Stimulated activated CD8-positive, alpha-beta memory T cell treated with anti-CD3 and anti-CD28 coated beads, Interleukin-15, amount 100 ng/mL, for 1 hour (primary cell): ENCODE data around the gene TUT1.
"Not testable (repeated sequence)": the region's sequence is repeated elsewhere in the genome, so short reads cannot be mapped to it uniquely, and the experiment has no call there.

Experiments
- DNase-seq: peaks from one replicate; pipeline ENCODE4 v3.0.0-alpha.2; 2020; ENCODE audit warnings: low read depth

TUT1 gene

DNA sequence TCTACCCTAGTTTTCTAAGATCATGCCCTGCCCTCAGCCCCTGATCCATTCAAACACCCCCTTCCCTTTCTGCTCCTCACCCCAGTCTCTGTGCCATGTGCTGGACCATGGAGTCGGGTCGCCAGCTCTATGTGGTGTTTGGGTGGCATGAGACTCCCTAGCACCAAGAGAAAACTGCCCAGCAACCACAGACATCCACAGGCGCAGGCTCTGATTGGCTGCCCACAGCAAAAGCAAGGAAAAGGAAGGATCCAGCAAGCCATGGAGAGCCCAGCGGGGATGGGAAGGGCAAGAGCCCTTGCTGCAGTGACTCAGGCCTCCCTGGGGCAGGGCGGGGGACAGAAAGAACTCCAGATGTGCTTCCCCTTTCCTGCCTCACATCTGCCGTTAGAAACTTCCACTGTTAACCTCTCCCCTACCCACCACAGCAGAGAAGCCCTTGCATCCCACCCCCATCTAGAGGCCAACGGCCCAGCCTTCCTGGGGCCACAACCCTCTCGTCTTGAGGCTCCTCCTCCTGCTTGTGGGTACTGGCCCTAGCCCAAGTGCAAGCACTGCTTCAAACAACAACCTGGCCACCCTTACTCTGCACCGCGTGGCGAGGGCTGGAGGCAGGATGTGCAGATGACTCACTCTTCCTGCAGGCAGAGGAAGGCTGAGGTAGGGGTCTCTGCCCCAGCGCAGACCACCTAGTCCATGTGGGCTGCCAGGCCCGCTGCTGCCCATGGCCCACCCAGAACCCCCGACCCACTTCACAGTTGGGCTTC, 35.0 kb downstream of the TUT1 start:
- peak; percentile 63 for DNase-seq

DNA sequence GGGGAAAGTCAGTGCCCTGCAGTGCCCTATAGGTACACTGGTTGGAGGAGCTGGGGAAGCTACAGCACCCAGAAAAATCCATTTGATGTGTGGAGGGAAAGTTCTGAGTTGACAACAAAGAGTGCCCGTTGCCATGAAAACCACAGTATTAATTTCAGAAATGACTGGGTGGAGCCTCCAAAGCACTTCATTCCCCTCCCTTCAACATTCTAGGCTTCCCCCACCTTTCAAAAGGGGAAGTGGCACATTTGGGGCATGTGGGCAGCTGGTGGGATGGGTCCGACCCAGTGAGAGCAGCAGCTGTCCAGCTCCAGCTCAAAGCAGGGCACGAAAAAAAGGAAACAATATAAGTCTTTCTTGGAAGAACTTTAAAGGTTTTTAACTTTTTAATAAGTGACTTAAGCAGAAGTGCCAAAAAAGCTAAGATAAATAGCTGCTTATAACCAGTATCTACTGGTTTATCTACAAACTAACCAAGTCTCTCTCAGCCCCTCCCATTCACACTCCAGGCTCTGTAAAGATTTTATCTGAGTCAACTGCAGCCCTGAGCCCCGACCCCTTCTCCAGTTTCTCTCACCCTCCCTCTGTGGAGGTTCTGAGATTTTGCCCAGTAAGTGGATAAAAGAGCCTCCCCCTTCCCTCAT, 35.7 kb downstream of the TUT1 start:
- no peak for DNase-seq

DNA sequence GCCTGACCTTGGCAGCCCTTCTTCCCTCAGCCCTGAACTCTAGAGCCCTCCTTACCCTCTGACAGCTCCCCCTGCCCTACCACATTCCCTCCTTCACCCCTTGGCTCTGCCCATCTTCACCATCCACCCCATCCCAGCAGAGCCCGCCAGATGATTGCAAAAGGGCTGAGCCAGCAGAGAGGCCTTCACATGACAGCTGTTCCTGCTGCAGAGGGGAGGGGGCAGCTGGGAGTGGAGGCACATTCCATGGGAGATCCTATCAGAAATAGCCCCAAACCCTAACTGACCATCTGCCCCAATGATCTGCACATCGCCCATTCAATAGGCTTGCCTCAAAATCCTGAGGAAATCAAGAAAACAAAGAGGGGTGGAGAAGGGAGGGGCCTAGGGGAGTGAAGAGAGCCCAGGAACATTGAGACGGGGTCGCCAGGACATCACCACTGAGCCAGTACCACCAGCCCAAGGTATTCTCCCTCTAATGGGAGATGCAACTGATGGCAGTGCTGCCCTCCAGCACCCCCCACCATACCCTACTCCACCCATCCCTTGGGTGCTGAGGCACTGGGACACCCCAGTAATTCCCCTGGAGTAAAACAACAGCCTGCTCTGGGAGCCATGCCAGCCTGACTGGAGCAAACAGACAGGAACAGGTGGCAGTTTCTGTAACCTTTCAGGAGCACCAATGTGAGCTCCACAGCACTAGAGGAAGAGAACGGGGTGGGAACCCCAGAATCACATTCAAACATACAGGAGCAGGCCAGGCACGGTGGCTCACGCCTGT, 36.7 kb downstream of the TUT1 start:
- no peak for DNase-seq

DNA sequence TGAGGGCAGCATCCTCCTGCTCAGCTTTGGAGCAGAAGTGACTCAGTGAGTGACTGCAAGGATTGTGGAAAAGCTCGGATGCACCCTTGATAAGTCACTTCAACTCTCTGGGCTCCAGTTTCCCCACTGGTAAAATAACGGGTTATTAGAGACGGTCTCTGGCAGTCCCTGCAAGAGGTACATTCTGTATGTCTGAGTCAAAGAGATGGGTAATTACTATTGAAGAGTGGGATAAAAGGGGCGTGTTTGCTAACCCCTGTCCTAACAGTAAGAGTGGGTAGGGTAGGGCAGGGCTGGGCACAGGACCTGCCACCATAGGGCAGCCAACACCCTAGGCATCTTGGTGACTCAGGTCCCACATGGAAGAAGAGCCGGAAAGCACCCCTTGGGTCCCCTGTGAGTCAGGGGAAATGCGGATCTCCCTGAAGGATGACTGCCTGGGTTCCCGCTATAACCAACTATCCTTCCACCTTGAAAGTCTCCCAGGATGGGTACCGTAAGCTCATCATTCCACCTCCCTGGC, 37.4 kb downstream of the TUT1 start:
- DNase-seq = no peak

DNA sequence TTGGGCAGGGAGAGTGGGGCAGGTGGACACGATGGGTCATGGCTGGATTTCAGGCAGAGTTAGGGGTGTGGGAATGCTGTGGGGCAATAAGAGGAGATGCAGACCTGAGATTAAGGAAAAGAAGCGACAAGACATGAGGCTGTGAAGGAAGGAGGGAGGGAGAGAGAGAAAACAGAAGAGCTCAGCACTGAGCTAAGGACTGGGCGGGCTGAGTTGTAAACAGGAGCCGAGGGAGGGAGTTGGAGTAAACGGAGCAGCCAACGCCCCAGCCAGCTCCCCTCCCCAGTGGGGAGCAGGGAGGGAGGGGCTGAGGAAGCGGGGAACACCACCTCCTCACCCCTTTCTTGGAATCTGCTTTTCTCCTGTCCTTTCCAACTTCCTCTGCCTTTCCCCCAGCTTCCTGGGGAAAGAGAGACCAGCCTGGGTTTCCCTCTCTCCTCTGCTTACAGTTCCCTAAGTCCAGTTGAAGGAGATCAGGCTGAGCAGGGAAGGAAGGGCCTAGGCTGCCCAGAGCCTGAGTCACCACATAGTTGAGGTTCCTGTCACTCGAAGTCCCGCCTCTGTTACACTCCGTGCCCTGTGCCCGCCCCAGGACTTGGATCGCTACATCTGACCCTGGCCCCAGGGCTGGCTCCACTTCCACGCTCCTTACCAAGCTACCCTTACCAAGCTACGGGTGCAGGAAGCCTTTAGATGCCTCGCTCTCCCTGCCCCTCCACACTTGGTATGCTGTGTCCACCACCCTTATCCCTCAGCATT, 38.1 kb downstream of the TUT1 start:
- DNase-seq = no peak

DNA sequence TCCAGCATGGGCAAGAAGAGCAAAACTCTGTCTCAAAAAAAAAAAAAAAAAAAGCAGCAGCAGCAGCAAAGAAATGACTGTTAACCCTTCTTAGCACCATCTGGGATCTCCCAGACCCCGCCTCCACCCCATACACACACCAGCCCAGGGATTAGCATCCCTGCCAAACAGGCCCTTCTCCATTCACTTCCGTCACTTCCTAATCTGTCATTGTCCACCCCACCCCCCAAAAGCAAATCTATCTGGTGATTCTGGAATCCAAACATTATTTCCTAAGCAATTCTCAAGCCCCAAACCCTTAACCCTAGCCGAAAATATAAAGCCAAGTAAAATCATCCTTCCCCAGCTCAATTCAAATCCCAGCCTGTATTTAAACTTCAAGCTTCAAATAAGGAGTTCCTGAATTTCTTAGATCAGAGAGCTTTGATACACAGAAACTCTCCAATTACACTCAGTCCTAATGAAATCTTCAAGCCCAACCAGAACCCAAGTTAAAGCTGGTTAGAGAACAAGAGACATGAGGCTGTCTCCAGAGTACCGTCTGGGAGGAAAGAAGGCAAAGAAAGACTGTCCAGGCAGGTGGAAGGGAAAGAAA, 38.7 kb downstream of the TUT1 start:
- no peak for DNase-seq

DNA sequence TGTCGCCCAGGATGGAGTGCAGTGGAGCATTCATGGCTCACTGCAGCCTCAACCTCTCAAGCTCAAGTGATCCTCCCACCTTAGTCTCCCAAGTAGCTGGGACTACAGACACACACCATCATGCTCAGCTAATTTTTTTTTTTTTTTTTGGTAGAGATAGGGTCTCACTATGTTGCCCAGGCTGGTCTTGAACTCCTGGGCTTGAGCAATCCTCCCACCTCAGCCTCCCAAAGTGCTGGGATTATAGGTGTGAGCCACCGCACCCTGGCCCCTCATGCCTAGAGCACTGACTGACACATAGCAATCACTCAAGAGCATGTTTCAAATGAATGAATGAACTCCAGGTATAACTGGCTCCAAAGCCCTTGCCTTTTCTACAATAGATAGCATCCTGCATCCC, 40.8 kb downstream of the TUT1 start:
- DNase-seq = not testable (repeated sequence)

DNA sequence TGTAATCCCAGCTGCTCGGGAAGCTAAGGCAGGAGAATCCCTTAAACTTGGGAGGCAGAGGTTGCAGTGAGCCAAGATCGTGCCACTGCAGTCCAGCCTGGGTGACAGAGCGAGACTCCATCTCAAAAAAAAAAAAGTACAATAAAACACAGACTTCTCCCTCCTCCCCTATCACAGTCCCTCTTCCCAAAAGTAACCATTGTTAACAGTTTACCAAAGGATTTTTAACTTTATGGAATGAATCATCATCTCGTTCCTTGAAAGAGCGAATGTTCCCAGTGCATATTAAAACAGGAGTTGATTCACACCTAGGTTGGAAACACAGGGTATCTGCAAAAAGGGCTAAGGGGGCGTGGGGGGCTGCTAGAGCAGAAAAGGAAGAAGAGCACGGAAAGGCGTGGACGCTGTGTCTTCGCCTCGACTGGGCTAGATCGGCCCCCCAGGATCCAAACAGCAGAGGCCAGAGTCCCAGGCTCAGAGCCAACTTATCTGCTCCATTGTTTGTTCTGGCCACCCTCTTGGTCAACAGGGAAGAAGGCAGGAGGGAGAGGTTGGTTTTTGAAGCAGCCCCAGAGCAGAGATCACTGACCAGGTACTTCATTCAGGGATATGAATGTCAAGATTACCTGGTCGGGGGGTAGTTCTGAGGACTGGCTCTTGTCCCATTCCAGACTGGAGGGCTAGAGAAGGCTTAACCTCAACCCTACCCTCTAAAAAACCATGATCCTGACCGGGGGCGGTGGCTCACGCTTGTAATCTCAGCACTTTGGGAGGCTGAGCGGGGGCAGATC, 42.6 kb downstream of the TUT1 start:
- DNase-seq = no peak

DNA sequence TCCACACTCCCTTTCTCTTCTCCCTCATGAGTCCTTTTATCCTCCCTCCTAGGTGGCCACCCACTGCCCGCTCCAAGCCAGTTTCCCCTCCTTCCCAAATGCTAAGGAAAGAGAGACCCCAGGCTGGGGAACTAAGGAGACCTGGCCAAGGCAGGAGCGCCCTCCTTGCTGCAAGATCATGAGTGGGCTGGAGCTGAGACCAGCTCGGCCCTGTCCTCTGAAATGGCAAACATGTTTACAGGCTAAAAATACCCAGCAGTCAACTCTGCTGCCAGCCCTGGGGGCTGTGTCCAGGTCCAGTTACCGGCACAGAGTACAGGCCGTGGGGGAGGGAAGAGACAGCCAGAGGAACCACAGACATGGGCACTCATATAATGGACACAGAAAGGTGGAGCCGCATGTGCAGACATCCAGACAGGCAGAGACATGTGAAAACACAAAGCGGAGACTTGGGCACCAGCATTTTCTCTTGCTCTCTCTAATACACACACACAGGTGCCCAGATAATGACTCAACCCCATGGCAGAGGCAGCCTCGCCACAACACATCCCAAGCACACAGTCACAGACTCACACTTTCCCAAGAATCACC, 43.5 kb downstream of the TUT1 start:
- no peak for DNase-seq

DNA sequence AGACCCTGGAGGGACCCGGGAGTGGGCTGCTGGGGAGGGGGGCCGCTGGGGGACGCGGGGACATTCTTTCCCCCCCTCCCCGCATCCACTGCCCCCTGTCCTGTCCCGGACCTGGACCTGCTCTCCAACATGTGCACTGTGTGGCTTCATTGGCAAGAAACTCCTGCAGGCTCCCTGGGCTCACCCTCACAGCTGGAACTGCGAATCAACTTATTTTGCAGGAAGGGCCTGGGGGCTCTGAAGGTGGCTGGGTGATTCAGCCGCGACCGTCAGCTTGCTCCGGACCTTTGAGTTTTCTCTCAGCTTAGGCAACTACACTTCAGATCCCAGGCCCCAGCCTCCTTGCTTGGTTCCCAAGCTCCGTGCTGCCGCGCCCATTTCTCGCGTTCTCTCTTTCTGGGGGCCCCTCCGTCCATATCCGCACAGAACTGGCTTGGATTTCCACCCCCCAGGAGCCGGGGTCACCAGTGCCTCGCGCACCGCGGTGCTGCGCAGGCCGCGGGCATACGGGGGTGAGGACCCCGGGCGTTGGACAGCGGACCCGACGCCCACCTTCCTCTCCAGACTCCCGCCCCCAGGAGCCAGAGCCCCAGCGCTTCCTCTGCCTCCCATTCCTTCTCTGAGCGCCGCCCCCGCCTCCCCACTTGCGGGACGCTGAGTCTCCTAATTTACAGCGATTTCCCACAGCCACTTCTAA, 44.2 kb downstream of the TUT1 start:
- DNase-seq = no peak

DNA sequence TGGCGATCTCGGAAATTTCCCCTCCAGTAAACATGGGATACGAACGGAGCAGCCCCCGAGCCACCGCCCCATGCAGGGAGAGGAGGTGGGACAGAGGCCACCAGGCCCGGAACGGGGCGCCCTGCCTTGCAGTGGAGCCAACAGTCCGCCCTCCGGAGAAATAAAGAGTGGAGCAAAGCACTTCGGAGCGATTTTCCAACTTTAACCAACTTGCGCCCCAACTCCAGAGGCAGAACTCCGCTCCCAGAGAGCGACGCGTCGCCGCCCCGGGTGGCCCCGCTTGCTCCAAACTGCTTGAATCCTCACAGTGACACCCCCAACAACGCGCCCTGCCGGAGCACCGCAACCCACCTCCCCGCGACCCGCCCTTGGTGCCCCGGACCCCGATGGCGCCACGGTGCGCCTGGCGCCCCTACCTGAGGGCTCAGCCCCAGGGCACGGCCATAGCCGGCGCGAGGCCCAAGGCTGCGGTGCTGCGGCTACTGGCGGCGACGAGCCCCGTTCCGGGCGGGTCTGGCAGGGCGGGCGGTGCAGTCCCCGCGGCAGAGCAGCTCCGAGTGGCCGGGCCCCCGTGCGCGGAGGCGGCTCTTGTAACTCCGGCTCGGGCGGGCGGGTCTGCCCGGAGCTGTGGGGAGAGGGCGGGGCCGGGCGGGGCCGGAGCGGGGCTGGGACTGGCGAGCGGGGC, 44.9 kb downstream of the TUT1 start, which contains the start of gene AHNAK:
Gene AHNAK, minus strand, starts transcription at position 563 of the 685 bp plus-strand sequence. CDS start 10,708 bp downstream, outside the sequence.
- no peak for DNase-seq

DNA sequence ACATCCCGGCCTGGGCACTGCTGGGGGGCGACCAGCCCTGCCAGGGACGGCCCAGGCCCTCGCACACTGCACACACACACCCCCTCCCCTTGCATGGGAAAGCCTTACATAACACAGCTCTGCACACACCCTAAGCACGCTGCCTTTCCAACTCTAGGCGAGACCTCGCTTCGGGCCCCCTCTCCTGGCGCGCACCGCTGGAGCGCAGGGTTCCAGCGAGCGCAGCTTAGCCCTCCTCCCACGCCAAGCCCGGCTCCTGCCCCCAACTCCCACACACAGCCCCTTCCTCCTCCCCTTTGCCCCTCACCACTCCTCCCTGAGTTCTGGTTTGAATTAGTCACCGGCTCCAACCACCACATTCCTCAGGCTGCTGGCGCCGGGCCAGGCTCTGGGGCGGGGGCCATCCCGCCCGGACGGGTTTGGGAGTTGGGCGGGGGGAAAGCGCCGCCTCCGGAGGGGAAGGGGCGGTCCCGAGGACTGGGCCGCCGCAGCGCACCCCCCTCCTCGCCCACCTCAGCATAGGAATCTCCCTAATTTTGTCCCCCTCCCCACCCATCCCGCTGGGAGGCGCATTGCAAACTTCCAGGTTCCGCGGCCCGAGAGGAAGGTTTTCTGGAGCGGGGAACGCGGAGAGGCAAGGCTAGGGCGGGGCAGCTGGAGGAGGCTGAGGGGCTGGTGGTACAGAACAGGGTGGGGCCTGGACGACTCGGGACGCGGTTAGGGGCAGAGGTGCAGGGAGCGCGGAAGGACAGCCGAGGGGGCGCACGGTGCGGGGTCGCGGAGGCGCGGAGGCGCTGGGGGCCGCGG, 45.7 kb downstream of the TUT1 start:
- no peak for DNase-seq

DNA sequence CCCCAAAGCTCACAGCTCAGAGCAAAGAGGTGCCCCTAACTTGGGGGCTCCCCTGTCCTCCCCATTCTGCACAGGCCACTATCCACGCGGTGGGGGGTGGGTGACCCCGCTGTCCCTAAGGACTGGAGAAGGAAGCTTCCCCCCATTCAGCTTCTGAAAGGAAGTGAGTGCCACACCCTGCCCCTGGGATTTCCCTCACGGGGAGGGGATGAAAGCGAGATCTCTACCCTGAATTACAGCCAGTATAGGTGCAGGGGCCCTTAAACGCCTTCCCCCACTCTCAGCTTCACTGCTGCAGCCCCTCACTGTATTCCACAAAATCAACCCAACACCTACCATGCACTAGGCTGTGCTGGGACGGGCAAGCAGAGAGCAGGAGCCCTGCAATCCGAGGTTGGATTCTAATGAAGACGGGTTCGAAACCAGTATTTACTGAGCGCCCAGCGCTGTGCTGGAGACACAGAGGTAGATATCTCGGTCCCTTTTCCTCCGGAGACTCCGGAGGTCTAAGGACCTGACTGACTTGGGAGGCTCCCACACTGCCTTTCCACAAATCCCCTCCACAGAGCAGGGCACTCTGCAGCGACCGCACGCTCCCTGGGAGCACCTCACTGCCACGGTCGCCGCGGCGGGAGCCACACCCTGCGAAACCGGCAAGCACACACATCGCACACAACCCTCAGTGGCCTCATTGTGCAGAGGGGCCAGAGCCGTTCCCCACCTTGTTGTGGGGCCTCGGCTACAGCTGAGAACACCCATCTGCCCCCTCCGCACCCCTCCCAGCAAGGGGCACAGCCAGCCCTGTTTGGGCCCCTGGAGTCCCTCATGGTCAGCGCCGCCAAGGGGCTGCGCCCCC, 46.5 kb downstream of the TUT1 start:
- no peak for DNase-seq

DNA sequence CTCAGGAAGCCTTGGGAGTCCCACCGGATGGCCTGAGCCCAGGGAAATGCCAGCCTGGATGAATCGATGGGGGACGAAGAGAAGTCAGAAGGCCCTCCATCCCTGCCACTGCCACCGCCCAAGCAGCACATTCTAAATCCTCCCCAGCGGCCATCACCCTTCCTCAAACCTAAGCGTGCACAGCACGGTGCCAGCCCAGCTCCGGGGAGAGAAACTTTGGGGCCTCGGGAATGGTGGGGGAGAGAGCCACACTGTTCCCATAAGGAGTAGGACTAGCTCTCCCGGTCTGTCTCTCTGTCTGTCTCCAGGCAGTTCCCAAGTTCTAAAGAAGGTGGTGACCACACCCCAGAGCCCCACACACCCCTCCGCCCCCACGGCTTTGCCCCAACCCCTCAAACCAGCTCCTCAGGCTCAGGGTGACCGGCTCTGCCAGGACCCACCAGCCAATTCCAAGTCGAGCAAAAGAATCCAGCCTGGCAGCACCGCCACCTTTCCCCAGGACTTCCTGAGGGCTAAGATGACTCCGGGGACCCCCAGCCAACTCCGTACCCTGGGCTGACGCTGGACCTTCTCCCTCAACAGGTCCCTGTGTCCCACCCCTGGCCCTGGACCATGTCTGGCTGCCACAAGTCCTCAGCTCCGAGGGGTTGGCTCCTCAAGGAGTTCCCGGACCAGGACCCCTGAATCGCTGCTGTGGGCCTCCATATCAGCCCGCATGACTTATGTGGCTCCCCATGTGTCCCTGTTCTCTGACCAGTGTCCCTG, 47.5 kb downstream of the TUT1 start:
- no peak for DNase-seq

DNA sequence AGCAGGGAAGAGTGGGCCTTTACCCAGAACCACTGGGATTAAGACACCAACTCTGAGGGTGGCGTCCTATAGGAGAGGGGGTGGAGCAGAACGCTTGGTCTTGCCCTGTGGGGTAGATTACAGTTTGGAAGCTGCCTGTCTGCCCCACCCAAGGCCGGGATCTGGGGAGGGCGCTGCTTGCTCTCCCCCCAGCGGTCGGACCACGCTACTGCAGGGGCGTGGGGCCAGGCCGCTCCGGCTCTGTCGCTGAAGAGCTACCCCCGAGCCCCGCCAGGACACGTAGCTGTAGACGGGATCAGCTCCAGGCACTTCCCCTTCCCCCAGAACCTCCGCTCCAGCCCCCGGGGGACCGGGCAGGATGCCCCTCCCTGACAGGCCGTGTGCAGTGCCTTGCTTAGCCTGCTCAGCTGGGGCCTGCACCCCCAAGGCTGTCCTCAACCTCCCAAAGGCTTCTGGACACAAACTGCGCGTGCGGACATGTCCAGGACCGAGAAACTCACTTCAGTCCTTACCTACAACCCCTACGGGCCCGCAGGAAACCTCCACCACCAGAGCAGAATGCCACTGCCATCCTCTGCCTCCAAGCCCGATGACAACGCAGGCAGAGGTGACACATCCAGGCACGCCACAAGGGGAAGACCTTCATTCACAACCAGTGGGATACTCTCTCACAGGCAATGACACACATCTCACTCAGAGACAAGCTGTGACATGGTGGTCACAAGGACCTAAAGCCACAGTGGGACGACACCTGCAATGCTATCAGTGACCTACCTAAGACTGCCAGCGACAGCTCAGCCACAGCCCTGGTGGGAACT, 48.4 kb downstream of the TUT1 start:
- no peak for DNase-seq
